ENCODE data around the gene RNASEH2A. TPM values are rescaled to one million over a fixed set of nuclear protein-coding genes. Genes with fewer than 3 reads are reported as not detected.
A peak's percentile ranks its signal among the peaks of the same experiment; 100 is the strongest.

The RNASEH2A gene
- total and polyA plus RNA-seq, 2 of the 13 experiments (the other 11 are each of a cell fraction or from before 2014, with no cell fraction given), result 25.1 to 35.8 TPM

- TF ChIP-seq ZNF280D (CRISPR knock-in tag; IDR thresholded peaks at IDR 0.05), result peak; percentile 74; the same call in 1 of the 2 replicates
- no peak for TF ChIP-seq NCOA2 (CRISPR knock-in tag; IDR thresholded peaks at IDR 0.05)
- 0 out of 2 replicates have a peak, but pooled peaks have one; percentile 42 for TF ChIP-seq ZNF792 (CRISPR knock-in tag; IDR thresholded peaks at IDR 0.05)
- peak; percentile 41; the same call in 1 of the 2 replicates for TF ChIP-seq PHF8 (CRISPR knock-in tag; IDR thresholded peaks at IDR 0.05)
- TF ChIP-seq MIER2 (CRISPR knock-in tag; IDR thresholded peaks at IDR 0.05), result peak; percentile 55; the same call in 1 of the 2 replicates
- TF ChIP-seq FOSL1 (CRISPR knock-in tag; IDR thresholded peaks at IDR 0.05; ENCODE audit: borderline replicate concordance), result no peak
- peak; percentile 78; the same call in 1 of the 2 replicates for TF ChIP-seq ZBTB25 (CRISPR knock-in tag; IDR thresholded peaks at IDR 0.05)
- TF ChIP-seq ZNF280B (CRISPR knock-in tag; IDR thresholded peaks at IDR 0.05; ENCODE audit: borderline replicate concordance), result 0 out of 2 replicates have a peak, but pooled peaks have one; percentile 20
- TF ChIP-seq XRCC5 (optimal IDR thresholded peaks at IDR 0.05; ENCODE audit: low read length), result peak; percentile 40
- peak; percentile 60; the same call in 1 of the 2 replicates for TF ChIP-seq MTERF4 (CRISPR knock-in tag; IDR thresholded peaks at IDR 0.05)
- peak; percentile 48; the same call in 1 of the 2 replicates for TF ChIP-seq ZNF687 (CRISPR knock-in tag; IDR thresholded peaks at IDR 0.05)
- peak; percentile 54; the same call in 1 of the 2 replicates for TF ChIP-seq ZNF331 (CRISPR knock-in tag; IDR thresholded peaks at IDR 0.05)
- no peak for TF ChIP-seq ZNF414 (CRISPR knock-in tag; IDR thresholded peaks at IDR 0.05)
- TF ChIP-seq ZFP36 (IDR thresholded peaks at IDR 0.05; ENCODE audit: borderline replicate concordance, low read depth, low read length, partially characterized antibody), result no peak
- no peak for TF ChIP-seq JARID2 (CRISPR knock-in tag; IDR thresholded peaks at IDR 0.05; ENCODE audit: insufficient replicate concordance)
Observed at GRCh38 chr19:12796146-12797071, 10.0 kb upstream of the RNASEH2A start (continued).
